Sigmoid colon (tissue), 7 donors: ENCODE measurements around the gene EGF. TPM values are rescaled to one million over a fixed set of nuclear protein-coding genes. Genes with fewer than 3 reads are reported as not detected.

Experiments used
- DNase-seq: peaks from one replicate; pipeline ENCODE4 v3.0.0-alpha.2; 2019
- H3K27ac ChIP-seq, 4 donors: fragments of 200-600 bp; sonication (generic); one replicate each; pipeline ENCODE4 v1.5.1; 2016 to 2019; ENCODE audit warnings: mild to moderate bottlenecking in 1 of 4
- H3K27me3 ChIP-seq, 3 donors: fragments of 200-600 bp; sonication (generic); one replicate each; pipeline ENCODE4 v1.5.1; 2019; ENCODE audit warnings: mild to moderate bottlenecking in 1 of 3
- H3K36me3 ChIP-seq, 4 donors: fragments of 200-600 bp; sonication (generic); one replicate each; pipeline ENCODE4 v1.5.1; 2016 to 2019
- H3K4me1 ChIP-seq, 4 donors: fragments of 200-600 bp; sonication (generic); one replicate each; pipeline ENCODE4 v1.5.1; 2017 to 2019
- H3K4me3 ChIP-seq, 4 donors: fragments of 200-600 bp; sonication (generic); one replicate each; pipeline ENCODE4 v1.5.1; 2017 to 2019; ENCODE audit warnings: mild to moderate bottlenecking in 2 of 4, moderate library complexity in 1 of 4
- H3K9me3 ChIP-seq, 4 donors: fragments of 200-600 bp in 3 of 4; sonication (generic) in 3 of 4; one replicate each; pipeline versions ENCODE4 v1.5.1 to v1.6.1; 2013 to 2019
- CTCF ChIP-seq, 4 experiments: fragments of 450-650 bp in 3 of 4; fragments of 200-600 bp in 1 of 4; IDR thresholded peaks; one replicate each; pipeline ENCODE4 v1.5.1; 2016 to 2019; ENCODE audit warnings: antibody characterized with exemption in 4 of 4, mild to moderate bottlenecking in 3 of 4, moderate library complexity in 2 of 4
- EP300 ChIP-seq, 4 donors: sonication (generic); formaldehyde crosslinking; IDR thresholded peaks; one replicate each; pipeline ENCODE4 v1.6.1; 2017; ENCODE audit warnings: antibody characterized with exemption in 4 of 4
- POLR2A ChIP-seq, 2 donors: fragments of 450-650 bp; IDR thresholded peaks; one replicate each; pipeline ENCODE4 v1.6.1; 2016; ENCODE audit warnings: antibody characterized with exemption in 2 of 2, mild to moderate bottlenecking in 2 of 2, moderate library complexity in 2 of 2
- POLR2AphosphoS5 ChIP-seq, 4 donors: sonication (generic); formaldehyde crosslinking; IDR thresholded peaks; one replicate each; pipeline ENCODE4 v1.6.1; 2017; ENCODE audit warnings: antibody characterized with exemption in 4 of 4
- WGBS, 2 donors: extraction: QIAGEN DNeasy Blood & Tissue Kit; methylation state at CpG; one replicate each; pipeline ENCODE4 v1.1.7; 2013; 5-methylcytosine and 5-hydroxymethylcytosine counted together
- intact Hi-C: fragments of 100-400 bp; cut with DNase I; formaldehyde crosslinking; loops from one replicate; pipeline ENCODE4 v1.15.1; 2023
- polyA plus RNA-seq, 3 donors: library from polyadenylated mRNA; stranded (reverse); fragments of 200-250 nt; gene quantifications; one replicate each; pipeline ENCODE4 v1.2.3, GENCODE V29; 2013
- total RNA-seq, 4 donors: library from RNA; depleted of rRNA; stranded (reverse); fragments of >200 nt; gene quantifications; one replicate each; pipeline ENCODE4 v1.1.0, GENCODE V29; 2016
- donor health status: healthy with polysubstance abuse.
- donor health status: Bipolar disorder and iron deficiency.
- donor health status: healthy.

Gene EGF
- total and polyA plus RNA-seq, 7 donors, result 0.46 to 1.3 (median 0.70) TPM; not detected in 1

GRCh38 chr4:110007217-110007616, 94.5 kb downstream of the EGF start:
- Histone ChIP-seq H3K36me3 (no peaks in the 10 kb centered on the region), H3K9me3 (no peaks in the 10 kb centered on the region), H3K4me1 (no peaks in the 10 kb centered on the region), H3K27me3 (no peaks in the 10 kb centered on the region), H3K4me3 (no peak overlapping the region), H3K27ac (no peak overlapping the region)
- no peak for DNase-seq
- 93 to 94% methylated on average over 3 of the region's 3 CpGs for WGBS, 2 donors
- no peak for TF ChIP-seq CTCF (IDR thresholded peaks at IDR 0.05)
- no peak for TF ChIP-seq EP300 (IDR thresholded peaks at IDR 0.05)
- TF ChIP-seq POLR2A (IDR thresholded peaks at IDR 0.05), result no peak
- intact Hi-C loops, result no loop called here

GRCh38 chr4:110008540-110008939, 95.9 kb downstream of the EGF start:
- 79 to 90% methylated on average over 2 of the region's 2 CpGs for WGBS, 2 donors
- Histone ChIP-seq H3K27ac (no peak overlapping the region), H3K27me3 (no peaks in the 10 kb centered on the region), H3K4me3 (no peak overlapping the region), H3K36me3 (no peaks in the 10 kb centered on the region), H3K4me1 (no peaks in the 10 kb centered on the region), H3K9me3 (no peaks in the 10 kb centered on the region)
- DNase-seq, result no peak
- TF ChIP-seq CTCF (IDR thresholded peaks at IDR 0.05) (no peak), POLR2A (IDR thresholded peaks at IDR 0.05) (no peak), EP300 (IDR thresholded peaks at IDR 0.05) (no peak), POLR2AphosphoS5 (IDR thresholded peaks at IDR 0.05) (no peak)
- intact Hi-C loops, result no loop called here

GRCh38 chr4:110009550-110009949, 96.9 kb downstream of the EGF start:
- Histone ChIP-seq H3K4me1 (no peaks in the 10 kb centered on the region), H3K9me3 (no peaks in the 10 kb centered on the region), H3K27ac (no peak overlapping the region), H3K36me3 (no peaks in the 10 kb centered on the region), H3K27me3 (no peaks in the 10 kb centered on the region), H3K4me3 (no peak overlapping the region)
- 84 to 89% methylated on average over 2 of the region's 2 CpGs for WGBS, 2 donors
- intact Hi-C loops, result no loop called here
- DNase-seq, result no peak
- TF ChIP-seq POLR2A (IDR thresholded peaks at IDR 0.05) (no peak), EP300 (IDR thresholded peaks at IDR 0.05) (no peak), CTCF (IDR thresholded peaks at IDR 0.05) (no peak)

GRCh38 chr4:110010797-110011196, 98.1 kb downstream of the EGF start:
- Histone ChIP-seq H3K4me1 (no peaks in the 10 kb centered on the region), H3K27ac (no peak overlapping the region), H3K27me3 (no peaks in the 10 kb centered on the region), H3K9me3 (no peaks in the 10 kb centered on the region), H3K36me3 (no peaks in the 10 kb centered on the region), H3K4me3 (no peak overlapping the region)
- 93 to 97% methylated on average over 4 of the region's 4 CpGs for WGBS, 2 donors
- DNase-seq, result no peak
- no peak for TF ChIP-seq EP300 (IDR thresholded peaks at IDR 0.05)
- TF ChIP-seq POLR2A (IDR thresholded peaks at IDR 0.05), result no peak
- no peak for TF ChIP-seq CTCF (IDR thresholded peaks at IDR 0.05)
- TF ChIP-seq POLR2AphosphoS5 (IDR thresholded peaks at IDR 0.05), result no peak
- intact Hi-C loops, result no loop called here

- H3K9me3 ChIP-seq, result no peaks in the 10 kb centered on the region
- 64 to 83% methylated on average over 1 of the region's 1 CpG for WGBS, 2 donors
These were observed 100.2 kb downstream of the EGF start for GRCh38 chr4:110012917-110013316.

More at GRCh38 chr4:110012917-110013316, 100.2 kb downstream of the EGF start:
- TF ChIP-seq POLR2AphosphoS5 (IDR thresholded peaks at IDR 0.05), result no peak
- no peak for TF ChIP-seq POLR2A (IDR thresholded peaks at IDR 0.05)
- TF ChIP-seq EP300 (IDR thresholded peaks at IDR 0.05), result no peak
- TF ChIP-seq CTCF (IDR thresholded peaks at IDR 0.05), result no peak
- Histone ChIP-seq H3K36me3 (no peaks in the 10 kb centered on the region), H3K27me3 (no peaks in the 10 kb centered on the region), H3K4me1 (no peaks in the 10 kb centered on the region), H3K4me3 (no peak overlapping the region), H3K27ac (no peak overlapping the region)
- intact Hi-C loops, result no loop called here
- no peak for DNase-seq
